ENCODE measurements around the gene CDR2L.
"Not testable (repeated sequence)": the region's sequence is repeated elsewhere in the genome, so short reads cannot be mapped to it uniquely, and the experiment has no call there.

The CDR2L gene

GRCh38 chr17:75044716-75045115, 57.3 kb downstream of the CDR2L start:
- no peak for DNase-seq (ENCODE audit: low read depth, low spot score)
- H3K9ac ChIP-seq (ENCODE audit: insufficient read length): no peak overlapping the region
- no peak overlapping the region for H3K4me3 ChIP-seq
- TF ChIP-seq POLR2AphosphoS5 (IDR thresholded peaks at IDR 0.05; ENCODE audit: borderline replicate concordance, low read depth, low read length): no peak
- no peak for TF ChIP-seq EZH2 (IDR thresholded peaks at IDR 0.05)
- TF ChIP-seq FOXP2 (optimal IDR thresholded peaks at IDR 0.05; ENCODE audit: control extremely low read depth, extremely low read length, insufficient read depth): no peak
- H3K36me3 ChIP-seq (ENCODE audit: insufficient read depth, low read length): peaks cover 34% of the 10 kb centered on the region
- H3K27ac ChIP-seq: no peak overlapping the region
- no peaks in the 10 kb centered on the region for H3K9me3 ChIP-seq (ENCODE audit: low read depth, low read length)

- H3K36me3 ChIP-seq (ENCODE audit: insufficient read depth, low read length): peaks cover 28% of the 10 kb centered on the region
- H3K9me3 ChIP-seq (ENCODE audit: low read depth, low read length); DNase-seq (ENCODE audit: low read depth, low spot score): not testable (repeated sequence)
- H3K4me3 ChIP-seq: peak overlapping the region; percentile 92
- peak overlapping the region; percentile 91 for H3K9ac ChIP-seq (ENCODE audit: insufficient read length)
- H3K27ac ChIP-seq: peak overlapping the region; percentile 78; the same call in 1 of the 2 replicates
Measured at GRCh38 chr17:75045946-75046406, 58.5 kb downstream of the CDR2L start.

GRCh38 chr17:75046407-75047289, 59.2 kb downstream of the CDR2L start, which contains the start of the genes ATP5PD and KCTD2:
Gene ATP5PD (minus strand): TSS chr17:75046969. CDS start chr17:75042650, 4,319 bp downstream.
Gene KCTD2 (plus strand): TSS chr17:75047225. CDS start chr17:75047251, 26 bp downstream.
- DNase-seq (ENCODE audit: low read depth, low spot score): no peak
- TF ChIP-seq POLR2AphosphoS5 (IDR thresholded peaks at IDR 0.05; ENCODE audit: borderline replicate concordance, low read depth, low read length): peak; percentile 93
- TF ChIP-seq EZH2 (IDR thresholded peaks at IDR 0.05): no peak
- no peak for TF ChIP-seq FOXP2 (optimal IDR thresholded peaks at IDR 0.05; ENCODE audit: control extremely low read depth, extremely low read length, insufficient read depth)
- peak within 1 kb of the TSS; percentile 91 for H3K9ac ChIP-seq (ENCODE audit: insufficient read length)
- no peaks in the 10 kb centered on the region for H3K9me3 ChIP-seq (ENCODE audit: low read depth, low read length)
- peaks cover 23% of the 10 kb centered on the region for H3K36me3 ChIP-seq (ENCODE audit: insufficient read depth, low read length)
- peak within 1 kb of the TSS; percentile 92 for H3K4me3 ChIP-seq
- H3K27ac ChIP-seq: peak within 1 kb of the TSS; percentile 78

GRCh38 chr17:75047398-75048098, 60.1 kb downstream of the CDR2L start:
- Histone ChIP-seq H3K27ac (0 out of 2 replicates have a peak overlapping the region, but pooled peaks have one; percentile 23), H3K4me3 (peak overlapping the region; percentile 92), H3K36me3 (ENCODE audit: insufficient read depth, low read length) (peaks cover 21% of the 10 kb centered on the region), H3K9me3 (ENCODE audit: low read depth, low read length) (no peaks in the 10 kb centered on the region), H3K9ac (ENCODE audit: insufficient read length) (peak overlapping the region; percentile 81)
- DNase-seq (ENCODE audit: low read depth, low spot score): no peak
- TF ChIP-seq FOXP2 (optimal IDR thresholded peaks at IDR 0.05; ENCODE audit: control extremely low read depth, extremely low read length, insufficient read depth) (no peak), EZH2 (IDR thresholded peaks at IDR 0.05) (no peak), POLR2AphosphoS5 (IDR thresholded peaks at IDR 0.05; ENCODE audit: borderline replicate concordance, low read depth, low read length) (no peak)

- peak overlapping the region; percentile 92 for H3K4me3 ChIP-seq
Measured at GRCh38 chr17:75048249-75048878, 60.9 kb downstream of the CDR2L start.

GRCh38 chr17:75049057-75049456, 61.6 kb downstream of the CDR2L start:
- no peak for DNase-seq (ENCODE audit: low read depth, low spot score)
- Histone ChIP-seq H3K4me3 (no peak overlapping the region; the same call in 1 of the 2 replicates), H3K27ac (0 out of 2 replicates have a peak overlapping the region, but pooled peaks have one; percentile 6), H3K9me3 (ENCODE audit: low read depth, low read length) (no peaks in the 10 kb centered on the region), H3K9ac (ENCODE audit: insufficient read length) (peak overlapping the region; percentile 29), H3K36me3 (ENCODE audit: insufficient read depth, low read length) (peaks cover 32% of the 10 kb centered on the region)
- TF ChIP-seq POLR2AphosphoS5 (IDR thresholded peaks at IDR 0.05; ENCODE audit: borderline replicate concordance, low read depth, low read length): no peak
- no peak for TF ChIP-seq FOXP2 (optimal IDR thresholded peaks at IDR 0.05; ENCODE audit: control extremely low read depth, extremely low read length, insufficient read depth)
- TF ChIP-seq EZH2 (IDR thresholded peaks at IDR 0.05): no peak

More at GRCh38 chr17:75048249-75048878, 60.9 kb downstream of the CDR2L start:
- Histone ChIP-seq H3K27ac (0 out of 2 replicates have a peak overlapping the region, but pooled peaks have one; percentile 23), H3K36me3 (ENCODE audit: insufficient read depth, low read length) (peaks cover 27% of the 10 kb centered on the region), H3K9me3 (ENCODE audit: low read depth, low read length) (no peaks in the 10 kb centered on the region), H3K9ac (ENCODE audit: insufficient read length) (peak overlapping the region; percentile 81)
- DNase-seq (ENCODE audit: low read depth, low spot score): no peak
- TF ChIP-seq POLR2AphosphoS5 (IDR thresholded peaks at IDR 0.05; ENCODE audit: borderline replicate concordance, low read depth, low read length) (no peak), EZH2 (IDR thresholded peaks at IDR 0.05) (no peak), FOXP2 (optimal IDR thresholded peaks at IDR 0.05; ENCODE audit: control extremely low read depth, extremely low read length, insufficient read depth) (no peak)

- Histone ChIP-seq H3K9me3 (ENCODE audit: low read depth, low read length) (no peaks in the 10 kb centered on the region), H3K9ac (ENCODE audit: insufficient read length) (no peak overlapping the region), H3K36me3 (ENCODE audit: insufficient read depth, low read length) (peaks cover 39% of the 10 kb centered on the region), H3K27ac (no peak overlapping the region), H3K4me3 (no peak overlapping the region)
- TF ChIP-seq EZH2 (IDR thresholded peaks at IDR 0.05) (no peak), POLR2AphosphoS5 (IDR thresholded peaks at IDR 0.05; ENCODE audit: borderline replicate concordance, low read depth, low read length) (no peak), FOXP2 (optimal IDR thresholded peaks at IDR 0.05; ENCODE audit: control extremely low read depth, extremely low read length, insufficient read depth) (no peak)
- no peak for DNase-seq (ENCODE audit: low read depth, low spot score)
Measured at GRCh38 chr17:75049706-75050105, 62.3 kb downstream of the CDR2L start.
